ENCODE measurements around the gene MTG1. TPM values are rescaled to one million over a fixed set of nuclear protein-coding genes. Genes with fewer than 3 reads are reported as not detected.
A peak's percentile ranks its signal among the peaks of the same experiment; 100 is the strongest.

MTG1 gene
- total RNA-seq, 4 donors from 2014 or later, result 26.5 to 139 (median 47.0) TPM

DNA sequence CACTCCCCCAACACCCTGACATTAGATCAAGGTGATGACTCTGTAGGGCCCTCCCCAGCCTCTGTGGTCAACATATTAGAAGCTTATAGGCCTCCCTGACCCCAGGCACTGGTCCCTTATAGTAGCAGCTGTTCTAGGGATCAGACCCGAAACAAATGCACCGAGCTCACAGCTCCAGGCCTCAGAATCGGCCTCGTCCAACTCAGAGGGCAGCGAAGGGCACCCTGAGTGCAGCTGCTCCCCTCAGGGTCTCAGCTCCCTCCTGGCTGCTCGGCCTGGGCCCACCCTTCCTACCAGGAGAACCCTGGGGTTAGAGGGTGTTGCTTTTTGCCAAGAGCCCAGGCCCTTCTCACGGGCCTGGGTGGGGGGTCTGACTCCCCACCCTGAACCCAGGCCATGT is 25.8 kb upstream of the MTG1 start:
- intact Hi-C loops (cut with DNase I; ENCODE audit: low total_unique reads), result no loop called here
- DNase-seq, result no peak
- H3K27me3 ChIP-seq, result no peaks in the 10 kb centered on the region
- in situ Hi-C loops (cut with MboI; ENCODE audit: low pct_ligation_motif_present in 1 of 4, low pct_unique_long_range_greater_than_20kb in 1 of 4, low sequenced_read_pairs in 3 of 4), result no loop called here
- H3K36me3 ChIP-seq, result peaks cover 0 to 48% (median 15%) of the 10 kb centered on the region in 4 donors
- H3K9me3 ChIP-seq, result no peaks in the 10 kb centered on the region
- no peak overlapping the region for H3K27ac ChIP-seq
- WGBS, 2 donors (ENCODE audit: low coverage in 1 of 2), result 97% methylated on average over 7 of the region's 7 CpGs; no CpG with 5 or more reads in 1 of the 2 donors
- no peak for TF ChIP-seq POLR2A (IDR thresholded peaks at IDR 0.05)
- TF ChIP-seq, protein P1, sequence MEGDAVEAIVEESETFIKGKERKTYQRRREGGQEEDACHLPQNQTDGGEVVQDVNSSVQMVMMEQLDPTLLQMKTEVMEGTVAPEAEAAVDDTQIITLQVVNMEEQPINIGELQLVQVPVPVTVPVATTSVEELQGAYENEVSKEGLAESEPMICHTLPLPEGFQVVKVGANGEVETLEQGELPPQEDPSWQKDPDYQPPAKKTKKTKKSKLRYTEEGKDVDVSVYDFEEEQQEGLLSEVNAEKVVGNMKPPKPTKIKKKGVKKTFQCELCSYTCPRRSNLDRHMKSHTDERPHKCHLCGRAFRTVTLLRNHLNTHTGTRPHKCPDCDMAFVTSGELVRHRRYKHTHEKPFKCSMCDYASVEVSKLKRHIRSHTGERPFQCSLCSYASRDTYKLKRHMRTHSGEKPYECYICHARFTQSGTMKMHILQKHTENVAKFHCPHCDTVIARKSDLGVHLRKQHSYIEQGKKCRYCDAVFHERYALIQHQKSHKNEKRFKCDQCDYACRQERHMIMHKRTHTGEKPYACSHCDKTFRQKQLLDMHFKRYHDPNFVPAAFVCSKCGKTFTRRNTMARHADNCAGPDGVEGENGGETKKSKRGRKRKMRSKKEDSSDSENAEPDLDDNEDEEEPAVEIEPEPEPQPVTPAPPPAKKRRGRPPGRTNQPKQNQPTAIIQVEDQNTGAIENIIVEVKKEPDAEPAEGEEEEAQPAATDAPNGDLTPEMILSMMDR (IDR thresholded peaks at IDR 0.05), result no peak
- no peak for TF ChIP-seq POLR2AphosphoS5 (IDR thresholded peaks at IDR 0.05)
- H3K4me1 ChIP-seq, result peaks cover 0 to 23% (median 9%) of the 10 kb centered on the region in 4 donors
- H3K4me3 ChIP-seq, result no peak overlapping the region

DNA sequence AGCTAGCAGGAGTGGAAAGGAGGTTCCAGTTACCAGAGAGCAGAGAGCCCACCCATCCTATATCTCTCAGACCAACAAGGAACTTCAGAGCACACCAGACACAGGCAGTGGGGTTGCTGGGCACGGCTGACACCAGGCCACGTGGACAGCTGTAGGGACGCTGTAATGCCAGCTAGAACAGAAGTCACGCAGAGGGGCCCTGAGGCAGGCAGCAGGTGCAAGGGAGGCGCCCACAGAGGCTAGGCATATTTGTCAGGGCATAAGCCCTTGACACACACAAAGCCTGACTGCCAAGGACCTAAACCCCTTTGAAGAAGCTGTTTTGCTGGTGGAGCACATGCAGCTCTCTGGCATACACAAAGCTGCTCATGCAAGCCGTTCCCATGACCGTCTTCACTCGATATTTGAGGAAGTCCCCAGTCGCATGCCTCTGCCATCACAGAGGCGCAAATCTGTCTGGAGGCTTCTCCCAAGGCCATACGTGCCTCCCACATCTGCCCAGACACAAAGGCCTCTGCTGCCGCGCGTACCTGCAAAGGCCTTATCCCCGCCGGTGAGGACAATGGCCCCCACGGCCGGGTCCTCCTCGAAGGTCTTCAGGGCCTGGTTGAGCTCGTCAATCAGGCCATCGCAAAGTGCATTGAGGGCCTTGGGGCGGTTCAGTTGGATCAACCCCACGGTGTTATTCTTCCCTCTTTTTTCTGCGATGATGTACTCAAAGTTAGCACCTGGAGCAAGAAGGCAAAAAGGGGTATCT is 23.7 kb upstream of the MTG1 start:
- no peak for DNase-seq
- TF ChIP-seq, protein P1 (IDR thresholded peaks at IDR 0.05), result no peak
- TF ChIP-seq POLR2A (IDR thresholded peaks at IDR 0.05) (no peak), EP300 (IDR thresholded peaks at IDR 0.05; ENCODE audit: low read depth) (no peak), POLR2AphosphoS5 (IDR thresholded peaks at IDR 0.05) (no peak)
- Histone ChIP-seq H3K4me1 (peaks cover 0 to 23% (median 15%) of the 10 kb centered on the region in 4 donors), H3K27me3 (no peaks in the 10 kb centered on the region), H3K36me3 (peaks cover 0 to 35% (median 13%) of the 10 kb centered on the region in 4 donors), H3K4me3 (no peak overlapping the region), H3K27ac (no peak overlapping the region), H3K9me3 (no peaks in the 10 kb centered on the region)
- 94% methylated on average over 24 of the region's 24 CpGs; no CpG with 5 or more reads in 1 of the 2 donors for WGBS, 2 donors (ENCODE audit: low coverage in 1 of 2)
- intact Hi-C loops (cut with DNase I; ENCODE audit: low total_unique reads) (no loop called here), in situ Hi-C loops (cut with MboI; ENCODE audit: low pct_ligation_motif_present in 1 of 4, low pct_unique_long_range_greater_than_20kb in 1 of 4, low sequenced_read_pairs in 3 of 4) (no loop called here)

DNA sequence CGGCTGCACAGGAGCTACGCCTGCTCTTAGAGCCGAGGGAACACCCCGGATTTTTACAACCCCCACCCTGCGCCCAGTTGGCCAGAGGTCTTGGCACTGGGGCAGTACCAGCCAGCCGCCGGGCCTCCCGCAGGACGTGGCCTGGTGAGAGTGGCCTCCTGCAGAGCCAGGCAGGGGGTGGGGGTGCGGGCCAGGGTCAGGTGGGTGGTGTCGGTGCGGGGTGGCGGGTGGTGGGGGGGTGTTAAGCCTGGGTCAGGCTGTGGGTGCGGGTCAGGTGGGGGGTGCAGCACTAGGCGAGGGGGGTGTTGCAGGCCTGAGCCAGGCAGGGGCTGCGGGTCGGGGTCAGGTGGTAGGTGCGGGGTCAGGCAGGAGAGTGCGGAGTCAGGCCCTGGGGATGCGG is 21.4 kb upstream of the MTG1 start:
- H3K27ac ChIP-seq, result peak overlapping the region; percentile 91 to 92 (median 92)

More for the DNA sequence above, 21.4 kb upstream of the MTG1 start:
- TF ChIP-seq POLR2A (IDR thresholded peaks at IDR 0.05) (no peak), EP300 (IDR thresholded peaks at IDR 0.05; ENCODE audit: low read depth) (no peak), POLR2AphosphoS5 (IDR thresholded peaks at IDR 0.05) (no peak)
- TF ChIP-seq, protein P1 (IDR thresholded peaks at IDR 0.05), result no peak
- peak; percentile 67 for DNase-seq
- Histone ChIP-seq H3K4me1 (peaks cover under 1 to 24% (median 15%) of the 10 kb centered on the region in 4 donors), H3K4me3 (peak overlapping the region; percentile 16 to 87 (median 66)), H3K9me3 (no peaks in the 10 kb centered on the region), H3K27me3 (no peaks in the 10 kb centered on the region), H3K36me3 (peaks cover 0 to 20% (median 9%) of the 10 kb centered on the region in 4 donors)
- 44% methylated on average over 10 of the region's 20 CpGs; no CpG with 5 or more reads in 1 of the 2 donors for WGBS, 2 donors (ENCODE audit: low coverage in 1 of 2)
- in situ Hi-C loops (cut with MboI; ENCODE audit: low pct_ligation_motif_present in 1 of 4, low pct_unique_long_range_greater_than_20kb in 1 of 4, low sequenced_read_pairs in 3 of 4) (no loop called here), intact Hi-C loops (cut with DNase I; ENCODE audit: low total_unique reads) (no loop called here)
